ENCODE measurements around the gene UBE2J2. TPM values are rescaled to one million over a fixed set of nuclear protein-coding genes. Genes with fewer than 3 reads are reported as not detected.

Gene UBE2J2
- total RNA-seq, 1 donor from 2014 or later = 71.9 TPM

DNA sequence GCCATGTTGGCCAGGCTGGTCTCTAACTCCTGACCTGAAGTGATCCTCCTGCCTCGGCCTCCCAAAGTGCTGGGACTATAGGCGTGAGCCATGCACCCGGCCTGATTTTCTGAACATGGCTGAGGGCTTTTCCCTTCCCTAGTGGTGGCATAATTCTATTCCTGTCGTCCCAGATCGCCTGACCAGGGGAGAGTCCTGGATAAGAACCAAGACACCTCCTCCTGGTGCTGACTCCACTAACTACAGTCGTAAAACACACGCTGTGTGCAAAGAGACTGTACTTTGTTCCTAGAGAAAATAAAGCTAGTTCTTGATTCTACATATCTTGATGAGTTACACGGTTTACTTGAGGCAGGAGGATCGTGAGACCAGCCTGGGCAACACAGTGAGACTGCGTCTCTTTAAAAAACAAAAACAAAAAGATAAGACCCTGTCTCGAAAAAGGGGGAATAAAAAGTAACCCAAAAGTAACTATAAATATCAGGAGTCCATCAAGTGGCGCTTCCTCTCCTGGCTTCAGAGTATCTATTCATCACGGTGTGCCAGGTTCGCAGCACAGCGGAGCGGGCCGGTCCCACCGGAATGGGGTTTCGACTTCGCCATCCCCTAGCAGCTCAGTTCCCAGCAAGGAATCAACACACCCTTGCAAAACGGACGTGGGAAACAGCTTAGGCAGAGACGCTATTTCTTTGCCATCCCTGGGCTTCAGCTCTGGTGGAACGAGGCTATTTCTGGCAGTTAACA lies 42.8 kb downstream of the UBE2J2 start:
- TF ChIP-seq, protein P1, sequence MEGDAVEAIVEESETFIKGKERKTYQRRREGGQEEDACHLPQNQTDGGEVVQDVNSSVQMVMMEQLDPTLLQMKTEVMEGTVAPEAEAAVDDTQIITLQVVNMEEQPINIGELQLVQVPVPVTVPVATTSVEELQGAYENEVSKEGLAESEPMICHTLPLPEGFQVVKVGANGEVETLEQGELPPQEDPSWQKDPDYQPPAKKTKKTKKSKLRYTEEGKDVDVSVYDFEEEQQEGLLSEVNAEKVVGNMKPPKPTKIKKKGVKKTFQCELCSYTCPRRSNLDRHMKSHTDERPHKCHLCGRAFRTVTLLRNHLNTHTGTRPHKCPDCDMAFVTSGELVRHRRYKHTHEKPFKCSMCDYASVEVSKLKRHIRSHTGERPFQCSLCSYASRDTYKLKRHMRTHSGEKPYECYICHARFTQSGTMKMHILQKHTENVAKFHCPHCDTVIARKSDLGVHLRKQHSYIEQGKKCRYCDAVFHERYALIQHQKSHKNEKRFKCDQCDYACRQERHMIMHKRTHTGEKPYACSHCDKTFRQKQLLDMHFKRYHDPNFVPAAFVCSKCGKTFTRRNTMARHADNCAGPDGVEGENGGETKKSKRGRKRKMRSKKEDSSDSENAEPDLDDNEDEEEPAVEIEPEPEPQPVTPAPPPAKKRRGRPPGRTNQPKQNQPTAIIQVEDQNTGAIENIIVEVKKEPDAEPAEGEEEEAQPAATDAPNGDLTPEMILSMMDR (IDR thresholded peaks at IDR 0.05; ENCODE audit: unreplicated experiment) = no peak
- Mint-ChIP-seq H3K27ac (ENCODE audit: unreplicated experiment) (peak overlapping the region; percentile 88), H3K36me3 (ENCODE audit: low read depth, unreplicated experiment) (peaks cover 12% of the 10 kb centered on the region), H3K27me3 (ENCODE audit: unreplicated experiment) (peaks cover 15% of the 10 kb centered on the region), H3K9me3 (ENCODE audit: unreplicated experiment) (no peaks in the 10 kb centered on the region), H3K4me3 (ENCODE audit: unreplicated experiment) (peak overlapping the region; percentile 97), H3K4me1 (ENCODE audit: unreplicated experiment) (peaks cover 22% of the 10 kb centered on the region)
- DNase-seq (ENCODE audit: low spot score) = no peak

DNA sequence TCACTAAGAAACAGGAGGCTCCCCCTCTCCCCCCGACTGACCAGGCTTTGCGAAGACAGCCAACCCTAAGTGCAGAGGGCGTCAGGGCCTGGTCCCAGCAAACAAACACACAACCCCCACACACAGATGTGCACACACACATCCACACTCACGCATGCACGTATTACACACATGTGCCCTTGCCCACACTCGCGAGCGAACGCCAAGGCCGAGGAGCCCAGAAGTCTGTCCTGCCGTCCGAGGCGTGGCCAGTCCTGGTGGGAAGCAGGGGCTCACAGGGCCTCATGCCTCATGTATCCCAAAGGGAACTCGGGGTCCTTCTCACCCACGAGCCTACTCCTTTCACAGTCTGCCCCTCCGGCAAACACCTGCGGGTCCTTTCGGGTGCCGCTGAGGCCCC lies 43.9 kb downstream of the UBE2J2 start:
- TF ChIP-seq, protein P1 (IDR thresholded peaks at IDR 0.05; ENCODE audit: unreplicated experiment) = no peak
- H3K36me3 Mint-ChIP-seq (ENCODE audit: low read depth, unreplicated experiment) = peaks cover 19% of the 10 kb centered on the region
- H3K4me3 Mint-ChIP-seq (ENCODE audit: unreplicated experiment) = peak overlapping the region; percentile 60

DNA sequence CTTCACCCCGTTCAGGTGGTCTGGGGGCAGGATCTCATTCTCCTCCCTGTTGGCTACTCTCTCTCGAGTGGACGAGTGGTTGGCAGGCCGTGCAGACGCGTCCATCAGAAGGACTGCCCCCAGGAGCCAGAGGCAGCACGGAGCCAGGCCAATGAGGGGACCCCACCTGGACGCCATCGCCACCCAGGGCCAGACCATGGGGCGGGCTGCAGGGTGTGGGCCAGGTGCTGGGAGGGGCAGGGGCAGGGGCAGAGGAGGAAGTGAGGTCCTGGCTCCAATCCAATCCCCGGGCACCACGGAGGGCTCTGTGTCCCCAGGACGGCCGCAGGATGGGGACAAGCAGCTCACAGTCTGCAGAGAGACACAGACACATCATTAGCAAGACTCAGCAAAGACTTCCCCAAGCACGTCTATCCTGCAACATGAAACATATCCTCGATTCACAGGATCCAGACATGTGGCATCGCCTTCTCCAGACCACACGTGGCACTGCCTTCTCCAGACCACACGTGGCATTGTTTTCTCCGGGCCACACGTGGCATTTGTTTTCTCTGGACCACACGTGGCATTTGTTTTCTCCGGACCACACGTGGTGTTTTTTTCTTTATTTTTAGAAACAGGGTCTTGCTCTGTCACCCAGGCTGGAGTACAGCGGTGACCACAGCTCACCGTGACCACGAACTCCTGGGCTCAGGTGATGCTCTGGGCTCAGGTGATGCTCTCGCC lies 44.9 kb downstream of the UBE2J2 start:
- peaks cover 15% of the 10 kb centered on the region for H3K27me3 Mint-ChIP-seq (ENCODE audit: unreplicated experiment)
- H3K36me3 Mint-ChIP-seq (ENCODE audit: low read depth, unreplicated experiment) = peaks cover 21% of the 10 kb centered on the region
- H3K4me3 Mint-ChIP-seq (ENCODE audit: unreplicated experiment) = no peak overlapping the region
- TF ChIP-seq, protein P1 (IDR thresholded peaks at IDR 0.05; ENCODE audit: unreplicated experiment) = no peak
- H3K27ac Mint-ChIP-seq (ENCODE audit: unreplicated experiment) = no peak overlapping the region
- H3K4me1 Mint-ChIP-seq (ENCODE audit: unreplicated experiment) = peaks cover 20% of the 10 kb centered on the region
- H3K9me3 Mint-ChIP-seq (ENCODE audit: unreplicated experiment) = no peaks in the 10 kb centered on the region
- no peak for DNase-seq (ENCODE audit: low spot score)

More for the DNA sequence above, 43.9 kb downstream of the UBE2J2 start:
- Mint-ChIP-seq H3K9me3 (ENCODE audit: unreplicated experiment) (no peaks in the 10 kb centered on the region), H3K27ac (ENCODE audit: unreplicated experiment) (no peak overlapping the region), H3K27me3 (ENCODE audit: unreplicated experiment) (peaks cover 15% of the 10 kb centered on the region), H3K4me1 (ENCODE audit: unreplicated experiment) (peaks cover 26% of the 10 kb centered on the region)
- no peak for DNase-seq (ENCODE audit: low spot score)

DNA sequence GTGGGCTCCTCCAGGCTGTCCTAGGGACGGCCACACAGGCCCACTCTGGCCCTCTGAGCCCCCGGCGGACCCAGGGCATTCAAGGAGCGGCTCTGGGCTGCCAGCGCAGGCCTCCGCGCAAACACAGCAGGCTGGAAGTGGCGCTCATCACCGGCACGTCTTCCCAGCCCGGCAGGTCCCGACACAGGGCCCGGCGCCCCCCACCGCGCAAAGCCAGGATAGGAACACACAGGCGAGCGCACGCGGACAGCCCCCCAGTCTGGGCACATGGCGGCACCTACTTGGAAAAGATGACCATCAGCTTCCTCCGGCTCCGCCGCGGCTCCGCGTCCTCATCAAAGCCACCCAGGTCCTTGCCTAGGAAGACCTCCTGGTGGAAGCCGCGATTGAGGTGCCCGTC lies 45.5 kb downstream of the UBE2J2 start:
- Mint-ChIP-seq H3K27ac (ENCODE audit: unreplicated experiment) (no peak overlapping the region), H3K4me3 (ENCODE audit: unreplicated experiment) (no peak overlapping the region), H3K9me3 (ENCODE audit: unreplicated experiment) (no peaks in the 10 kb centered on the region), H3K4me1 (ENCODE audit: unreplicated experiment) (peaks cover 16% of the 10 kb centered on the region), H3K27me3 (ENCODE audit: unreplicated experiment) (peaks cover 11% of the 10 kb centered on the region), H3K36me3 (ENCODE audit: low read depth, unreplicated experiment) (peaks cover 17% of the 10 kb centered on the region)
- TF ChIP-seq, protein P1 (IDR thresholded peaks at IDR 0.05; ENCODE audit: unreplicated experiment) = no peak
- DNase-seq (ENCODE audit: low spot score) = no peak

DNA sequence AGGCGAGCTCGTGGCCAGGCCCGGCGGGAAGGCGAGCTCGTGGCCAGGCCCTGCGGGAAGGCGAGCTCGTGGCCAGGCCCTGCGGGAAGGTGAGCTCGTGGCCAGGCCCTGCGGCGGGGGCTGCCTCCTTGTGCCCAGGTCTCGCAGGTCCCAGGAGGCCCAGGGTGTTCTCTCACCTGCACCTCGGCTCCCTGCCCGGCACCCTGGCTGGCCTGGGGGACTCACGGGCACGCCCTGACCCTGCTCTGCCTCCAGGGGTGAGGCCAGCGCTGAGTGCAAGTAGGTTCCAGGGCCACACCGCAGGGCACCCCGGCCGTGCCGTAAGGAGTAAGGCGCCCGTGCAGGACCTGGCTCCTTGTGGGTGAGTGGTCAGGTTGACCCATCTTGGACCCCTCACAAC lies 46.3 kb downstream of the UBE2J2 start:
- no peak for DNase-seq (ENCODE audit: low spot score)
- peaks cover 12% of the 10 kb centered on the region for H3K27me3 Mint-ChIP-seq (ENCODE audit: unreplicated experiment)
- no peaks in the 10 kb centered on the region for H3K9me3 Mint-ChIP-seq (ENCODE audit: unreplicated experiment)
- peaks cover 19% of the 10 kb centered on the region for H3K4me1 Mint-ChIP-seq (ENCODE audit: unreplicated experiment)
- peaks cover 24% of the 10 kb centered on the region for H3K36me3 Mint-ChIP-seq (ENCODE audit: low read depth, unreplicated experiment)
- no peak overlapping the region for H3K4me3 Mint-ChIP-seq (ENCODE audit: unreplicated experiment)
- no peak overlapping the region for H3K27ac Mint-ChIP-seq (ENCODE audit: unreplicated experiment)
- TF ChIP-seq, protein P1 (IDR thresholded peaks at IDR 0.05; ENCODE audit: unreplicated experiment) = no peak

Data from endothelial cell (in vitro differentiated cells).